Cardiac muscle cell (in vitro differentiated cells and primary cell): ENCODE measurements around the gene EBF3. TPM values are rescaled to one million over a fixed set of nuclear protein-coding genes. Genes with fewer than 3 reads are reported as not detected.

ENCODE experiments used
- DNase-seq, 2 donors: peaks; one replicate each; pipeline versions ENCODE4 v3.0.0 to v3.0.0-alpha.2; 2010 to 2017; ENCODE audit warnings: low read depth in 1 of 2, low spot score in 1 of 2
- H3K27ac ChIP-seq: fragments of 200-600 bp; sonication (generic); 2 replicates; pipeline ENCODE4 v1.5.1; 2016
- H3K27me3 ChIP-seq: fragments of 200-600 bp; sonication (generic); 2 replicates; pipeline ENCODE4 v1.6.0; 2016; ENCODE audit warnings: control low read depth
- H3K36me3 ChIP-seq: fragments of 200-600 bp; sonication (generic); 2 replicates; pipeline ENCODE4 v1.5.1; 2016; ENCODE audit warnings: control low read depth
- H3K4me1 ChIP-seq: fragments of 200-600 bp; sonication (generic); 2 replicates; pipeline ENCODE4 v1.8.1; 2017; ENCODE audit warnings: low read depth, mild to moderate bottlenecking, mixed run types
- H3K4me3 ChIP-seq: fragments of 200-600 bp; sonication (generic); 2 replicates; pipeline ENCODE4 v1.5.1; 2016; ENCODE audit warnings: mild to moderate bottlenecking
- H3K9me3 ChIP-seq: fragments of 200-600 bp; sonication (generic); 2 replicates; pipeline ENCODE4 v1.5.1; 2017; ENCODE audit warnings: low read depth, mild to moderate bottlenecking, control low read depth
- polyA plus RNA-seq: library from polyadenylated mRNA; unstranded; fragments of >200 nt; fragmentation: Nextera tagmentation; extraction: Ambion mirVana; gene quantifications from 2 replicates; pipeline ENCODE4 v1.2.1, GENCODE V29; 2016
- total RNA-seq: library from RNA; depleted of rRNA; stranded (reverse); fragments of >200 nt; gene quantifications from 2 replicates; pipeline ENCODE4 v1.2.3, GENCODE V29; 2016
- TF ChIP-seq, protein P1 (sequence below): IDR thresholded peaks from 2 replicates; pipeline ENCODE4 v1.5.1; 2012; ENCODE audit warnings: low read depth, mild to moderate bottlenecking, low read length

EBF3 gene, protein sequence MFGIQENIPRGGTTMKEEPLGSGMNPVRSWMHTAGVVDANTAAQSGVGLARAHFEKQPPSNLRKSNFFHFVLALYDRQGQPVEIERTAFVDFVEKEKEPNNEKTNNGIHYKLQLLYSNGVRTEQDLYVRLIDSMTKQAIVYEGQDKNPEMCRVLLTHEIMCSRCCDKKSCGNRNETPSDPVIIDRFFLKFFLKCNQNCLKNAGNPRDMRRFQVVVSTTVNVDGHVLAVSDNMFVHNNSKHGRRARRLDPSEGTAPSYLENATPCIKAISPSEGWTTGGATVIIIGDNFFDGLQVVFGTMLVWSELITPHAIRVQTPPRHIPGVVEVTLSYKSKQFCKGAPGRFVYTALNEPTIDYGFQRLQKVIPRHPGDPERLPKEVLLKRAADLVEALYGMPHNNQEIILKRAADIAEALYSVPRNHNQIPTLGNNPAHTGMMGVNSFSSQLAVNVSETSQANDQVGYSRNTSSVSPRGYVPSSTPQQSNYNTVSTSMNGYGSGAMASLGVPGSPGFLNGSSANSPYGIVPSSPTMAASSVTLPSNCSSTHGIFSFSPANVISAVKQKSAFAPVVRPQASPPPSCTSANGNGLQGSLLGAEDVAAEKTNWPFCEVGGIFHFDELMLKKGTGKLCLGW
- total RNA-seq: 2.2 and 2.8 TPM in 2 replicates
- polyA plus RNA-seq: 0.12 and 0.61 TPM in 2 replicates

GRCh38 chr10:129963641-129964501 lies at the start of gene EBF3:
Gene EBF3 (minus strand): TSS chr10:129964274. CDS start chr10:129963768, 506 bp downstream.
- TF ChIP-seq, protein P1, sequence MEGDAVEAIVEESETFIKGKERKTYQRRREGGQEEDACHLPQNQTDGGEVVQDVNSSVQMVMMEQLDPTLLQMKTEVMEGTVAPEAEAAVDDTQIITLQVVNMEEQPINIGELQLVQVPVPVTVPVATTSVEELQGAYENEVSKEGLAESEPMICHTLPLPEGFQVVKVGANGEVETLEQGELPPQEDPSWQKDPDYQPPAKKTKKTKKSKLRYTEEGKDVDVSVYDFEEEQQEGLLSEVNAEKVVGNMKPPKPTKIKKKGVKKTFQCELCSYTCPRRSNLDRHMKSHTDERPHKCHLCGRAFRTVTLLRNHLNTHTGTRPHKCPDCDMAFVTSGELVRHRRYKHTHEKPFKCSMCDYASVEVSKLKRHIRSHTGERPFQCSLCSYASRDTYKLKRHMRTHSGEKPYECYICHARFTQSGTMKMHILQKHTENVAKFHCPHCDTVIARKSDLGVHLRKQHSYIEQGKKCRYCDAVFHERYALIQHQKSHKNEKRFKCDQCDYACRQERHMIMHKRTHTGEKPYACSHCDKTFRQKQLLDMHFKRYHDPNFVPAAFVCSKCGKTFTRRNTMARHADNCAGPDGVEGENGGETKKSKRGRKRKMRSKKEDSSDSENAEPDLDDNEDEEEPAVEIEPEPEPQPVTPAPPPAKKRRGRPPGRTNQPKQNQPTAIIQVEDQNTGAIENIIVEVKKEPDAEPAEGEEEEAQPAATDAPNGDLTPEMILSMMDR: no peak

GRCh38 chr10:130013335-130014262 lies 49.5 kb upstream of the EBF3 start:
- no peaks in the 10 kb centered on the region for H3K36me3 ChIP-seq
- no peaks in the 10 kb centered on the region for H3K9me3 ChIP-seq
- H3K4me3 ChIP-seq: no peak overlapping the region
- no peaks in the 10 kb centered on the region for H3K27me3 ChIP-seq
- H3K27ac ChIP-seq: no peak overlapping the region
- TF ChIP-seq, protein P1: no peak
- no peak for DNase-seq
- H3K4me1 ChIP-seq: no peaks in the 10 kb centered on the region

More at GRCh38 chr10:129963641-129964501, at the start of gene EBF3:
- Histone ChIP-seq H3K27ac (no peak within 1 kb of the TSS), H3K36me3 (no peaks in the 10 kb centered on the region), H3K9me3 (no peaks in the 10 kb centered on the region), H3K4me1 (peaks cover 13% of the 10 kb centered on the region), H3K4me3 (peak within 1 kb of the TSS; percentile 33), H3K27me3 (peaks cover 98% of the 10 kb centered on the region)
- peak; percentile 89 to 94 for DNase-seq

GRCh38 chr10:130012129-130012528 lies 48.1 kb upstream of the EBF3 start:
- Histone ChIP-seq H3K4me1 (no peaks in the 10 kb centered on the region), H3K27ac (no peak overlapping the region), H3K9me3 (no peaks in the 10 kb centered on the region), H3K36me3 (no peaks in the 10 kb centered on the region), H3K4me3 (no peak overlapping the region), H3K27me3 (peaks cover 3% of the 10 kb centered on the region)
- TF ChIP-seq, protein P1: no peak
- no peak for DNase-seq

DNA sequence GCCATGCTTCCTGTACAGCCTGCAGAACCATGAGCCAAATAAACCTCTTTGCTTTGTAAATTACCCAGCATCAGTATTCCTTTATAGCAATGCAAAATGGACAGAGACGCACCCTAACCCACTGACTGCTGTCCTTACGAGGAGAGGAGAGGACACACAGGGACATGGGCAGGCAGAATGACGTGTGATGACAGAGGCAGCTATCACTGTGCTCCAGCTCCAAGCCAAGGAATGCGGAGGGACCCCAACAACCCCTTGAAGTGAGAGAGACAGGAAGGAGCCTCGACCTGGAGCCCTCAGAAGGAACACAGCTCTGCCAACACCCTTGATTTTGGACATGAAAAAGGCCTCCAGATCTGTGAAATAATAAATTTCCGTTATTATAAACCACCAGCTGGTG lies 46.6 kb upstream of the EBF3 start:
- Histone ChIP-seq H3K4me1 (no peaks in the 10 kb centered on the region), H3K36me3 (no peaks in the 10 kb centered on the region), H3K27ac (no peak overlapping the region), H3K4me3 (no peak overlapping the region), H3K9me3 (no peaks in the 10 kb centered on the region), H3K27me3 (peaks cover 4% of the 10 kb centered on the region)
- TF ChIP-seq, protein P1: no peak
- DNase-seq: no peak

DNA sequence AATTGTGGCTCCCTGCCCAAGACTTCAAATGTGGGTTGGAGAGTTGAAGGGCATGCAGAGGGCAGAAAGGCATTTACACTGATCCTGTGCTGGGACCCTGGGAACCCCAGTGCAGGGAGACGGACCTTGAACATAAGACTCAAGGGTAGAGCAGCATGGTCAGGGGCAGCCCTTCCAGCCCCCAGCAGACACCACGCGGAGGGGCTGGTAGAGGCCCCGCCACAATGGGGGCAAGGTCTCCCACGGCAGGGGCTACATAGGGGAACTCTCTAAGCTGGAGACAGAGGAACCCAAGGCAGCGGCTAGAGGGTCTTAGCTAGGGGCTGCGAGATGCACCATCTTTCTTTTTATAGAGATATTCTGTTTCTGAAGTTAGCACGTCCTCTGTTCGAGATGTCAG lies 45.2 kb upstream of the EBF3 start:
- peaks cover 4% of the 10 kb centered on the region for H3K27me3 ChIP-seq
- TF ChIP-seq, protein P1: no peak
- H3K27ac ChIP-seq: no peak overlapping the region
- H3K9me3 ChIP-seq: no peaks in the 10 kb centered on the region
- H3K36me3 ChIP-seq: no peaks in the 10 kb centered on the region
- H3K4me3 ChIP-seq: no peak overlapping the region
- DNase-seq: no peak
- no peaks in the 10 kb centered on the region for H3K4me1 ChIP-seq
